ENCODE data around the gene HERPUD2.

- no peak for TF ChIP-seq CTCF (IDR thresholded peaks at IDR 0.05)
- no peak for TF ChIP-seq POLR2AphosphoS5 (IDR thresholded peaks at IDR 0.05)
Observed at GRCh38 chr7:35605760-35606159, 89.2 kb downstream of the HERPUD2 start.

All from transverse colon (tissue), 4 donors.